Posterior cingulate gyrus (tissue), 11 donors: ENCODE measurements around the gene LRP2.

Experiments
- DNase-seq, 10 donors: peaks; one replicate each; pipeline versions ENCODE4 v3.0.0 to v3.0.0-alpha.2; 2020 to 2021; ENCODE audit warnings: mixed read lengths in 3 of 10
- intact Hi-C: fragments of 100-400 bp; cut with DNase I; formaldehyde crosslinking; loops from one replicate; pipeline ENCODE4 v1.15.1; 2023

LRP2 gene

DNA sequence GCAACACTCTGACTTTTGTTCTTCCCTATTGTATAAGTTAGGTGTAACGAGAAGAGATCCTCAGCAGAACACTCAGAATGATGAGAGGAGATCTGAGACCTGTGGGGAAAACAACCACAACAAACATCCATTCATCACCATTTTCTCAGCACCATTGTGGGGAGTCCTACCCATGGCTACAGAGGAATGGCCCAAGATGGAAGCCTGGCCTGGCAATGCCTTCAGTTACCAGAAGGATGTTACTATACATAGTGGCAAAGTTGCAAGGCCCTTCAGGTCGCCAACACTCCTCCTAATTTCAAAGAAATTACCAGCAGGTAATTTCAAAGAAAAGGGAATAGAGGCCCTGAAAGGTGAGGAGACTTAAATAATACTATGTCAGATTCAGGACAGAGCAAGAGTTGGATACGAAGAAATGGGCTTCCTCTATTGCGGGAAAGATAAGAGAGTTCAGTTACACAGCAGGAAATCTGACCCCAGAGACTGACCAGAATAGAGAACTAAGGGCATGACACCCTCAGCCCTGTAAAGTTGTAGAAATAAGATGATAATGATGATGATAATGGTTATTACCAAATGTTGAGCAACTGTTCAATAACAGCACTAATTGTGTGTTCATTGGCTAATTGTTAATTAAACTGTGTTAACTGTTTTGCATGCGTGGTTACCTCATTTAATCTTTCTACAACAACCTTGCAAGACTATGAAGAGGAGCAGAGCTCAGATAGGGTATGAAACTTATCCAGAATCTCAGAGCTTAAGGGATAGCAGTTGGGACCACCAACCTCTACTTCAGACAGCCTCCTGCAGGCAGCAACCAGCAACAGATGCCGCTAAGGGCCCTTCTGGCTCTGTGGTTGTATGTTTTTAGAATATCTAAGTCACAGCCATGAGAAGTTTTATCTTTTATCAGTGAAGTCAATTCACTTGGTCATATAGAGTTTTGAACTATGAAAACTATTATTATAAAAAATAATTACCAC lies 255.5 kb downstream of the LRP2 start:
- DNase-seq: no peak
- intact Hi-C loops: no loop called here

DNA sequence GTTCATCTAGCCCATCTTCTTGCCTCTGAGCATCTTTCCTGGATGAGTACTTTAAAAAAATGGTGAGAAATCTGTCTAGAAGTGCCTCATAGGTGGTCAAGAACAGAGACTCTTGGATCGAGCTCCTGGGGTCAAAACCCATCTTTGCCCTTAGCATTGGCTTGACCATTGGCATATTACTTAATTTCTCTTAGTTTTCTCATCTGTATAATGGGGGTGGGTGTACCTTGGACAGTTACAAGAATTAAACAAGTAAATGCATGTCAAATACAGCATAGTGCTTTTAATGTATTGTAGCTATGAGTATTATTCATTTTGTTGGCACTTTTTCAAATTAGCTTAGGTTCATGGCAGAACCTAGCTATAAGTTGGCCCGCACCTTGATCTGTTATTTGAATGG lies 256.2 kb downstream of the LRP2 start:
- intact Hi-C loops: no loop called here
- DNase-seq: no peak

DNA sequence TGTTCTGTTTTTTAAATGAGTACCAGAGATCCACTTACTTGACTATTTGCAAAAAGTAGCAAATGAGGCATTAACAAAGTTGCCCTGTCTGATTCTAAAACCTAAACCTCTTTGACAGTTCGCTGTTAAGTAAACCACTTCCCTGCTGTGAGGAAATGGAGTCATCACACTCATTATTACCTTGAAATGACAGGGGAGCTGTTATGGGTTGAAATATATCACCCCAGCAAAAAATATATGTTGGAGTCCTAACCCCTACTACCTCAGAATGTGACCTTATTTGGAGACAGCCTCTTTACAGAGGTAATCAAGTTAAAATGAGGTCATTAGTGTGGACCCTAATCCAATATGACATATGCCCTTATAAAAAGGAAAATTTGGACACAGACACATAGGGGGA lies 256.9 kb downstream of the LRP2 start:
- intact Hi-C loops: no loop called here
- no peak for DNase-seq

DNA sequence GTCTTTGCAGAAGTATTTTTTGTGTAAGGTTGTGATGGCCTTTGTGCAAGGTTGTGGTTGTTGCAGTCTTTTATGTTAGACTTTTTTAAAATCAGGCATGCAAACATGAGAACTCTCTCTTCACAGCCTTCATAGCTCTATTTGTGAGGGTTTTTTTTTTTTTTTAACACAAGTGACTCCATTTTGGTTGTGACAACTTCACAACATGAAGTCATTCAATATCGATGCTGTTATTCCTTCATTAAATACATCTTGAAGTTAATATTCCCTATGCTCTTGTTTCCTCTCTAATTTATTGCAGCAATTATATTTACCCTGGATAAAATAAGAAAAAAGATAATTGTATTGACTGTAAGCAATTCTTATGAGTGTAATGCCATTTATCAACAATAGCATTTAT lies 257.5 kb downstream of the LRP2 start:
- DNase-seq: no peak
- intact Hi-C loops: no loop called here

DNA sequence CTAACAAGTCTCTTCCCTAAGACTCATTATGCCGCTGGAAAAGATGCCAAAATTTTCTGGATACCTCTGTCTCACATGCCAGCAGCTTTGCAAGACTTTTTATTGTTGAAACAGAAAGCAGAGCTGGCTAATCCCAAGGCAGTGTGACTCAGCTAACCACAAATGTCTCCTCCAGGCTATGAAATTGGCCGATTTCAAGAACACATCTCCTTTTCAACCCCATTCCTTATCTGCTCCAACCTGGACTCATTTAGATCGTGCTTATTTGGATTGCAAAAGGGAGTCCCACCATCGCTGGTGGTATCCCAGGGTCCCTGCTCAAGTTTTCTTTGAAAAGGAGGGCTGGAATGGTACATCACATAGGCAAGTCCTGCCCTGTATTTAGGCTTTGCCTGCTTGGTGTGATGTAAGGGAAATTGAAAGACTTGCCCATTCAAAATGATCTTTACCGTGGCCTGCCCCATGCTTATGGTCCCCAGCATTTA lies 266.7 kb downstream of the LRP2 start:
- intact Hi-C loops: no loop called here
- no peak for DNase-seq

DNA sequence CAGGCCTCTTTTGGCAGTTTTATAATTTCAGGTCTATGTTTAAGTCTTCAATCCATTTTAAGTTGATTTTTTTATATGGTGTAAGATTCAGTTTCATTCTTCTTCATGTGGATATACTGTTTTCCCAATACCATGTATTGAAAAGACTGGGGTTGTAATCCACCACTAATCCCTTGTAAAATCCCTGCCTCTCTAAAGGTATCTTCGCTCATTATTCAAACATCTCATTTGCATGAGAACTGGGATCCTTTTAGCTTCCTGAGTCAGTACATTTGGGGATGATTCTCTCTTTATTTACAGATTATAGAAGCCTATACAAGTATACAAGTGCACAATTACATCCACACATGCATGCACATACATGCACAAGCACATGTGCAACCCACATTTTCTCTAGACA lies 267.7 kb downstream of the LRP2 start:
- intact Hi-C loops: no loop called here
- no peak for DNase-seq

DNA sequence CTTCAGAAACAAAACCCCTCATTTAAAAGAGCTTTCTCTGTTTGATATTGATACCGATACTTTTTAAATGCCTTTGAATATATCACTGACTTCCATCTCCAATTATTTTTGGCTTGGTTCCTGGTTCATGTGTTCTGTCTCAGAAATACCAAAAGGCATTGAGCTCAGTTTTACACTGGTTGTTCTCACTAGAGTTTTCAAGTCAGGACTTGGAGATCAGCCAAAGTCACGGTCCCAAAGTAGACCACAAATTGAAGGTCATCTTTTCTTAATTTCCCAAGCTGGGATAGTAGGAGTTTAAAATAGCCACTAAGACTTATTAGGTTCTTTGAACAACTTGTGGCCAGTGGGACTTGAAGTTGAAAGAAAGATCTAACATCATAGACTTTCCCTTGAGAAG lies 268.8 kb downstream of the LRP2 start:
- intact Hi-C loops: no loop called here
- no peak for DNase-seq

DNA sequence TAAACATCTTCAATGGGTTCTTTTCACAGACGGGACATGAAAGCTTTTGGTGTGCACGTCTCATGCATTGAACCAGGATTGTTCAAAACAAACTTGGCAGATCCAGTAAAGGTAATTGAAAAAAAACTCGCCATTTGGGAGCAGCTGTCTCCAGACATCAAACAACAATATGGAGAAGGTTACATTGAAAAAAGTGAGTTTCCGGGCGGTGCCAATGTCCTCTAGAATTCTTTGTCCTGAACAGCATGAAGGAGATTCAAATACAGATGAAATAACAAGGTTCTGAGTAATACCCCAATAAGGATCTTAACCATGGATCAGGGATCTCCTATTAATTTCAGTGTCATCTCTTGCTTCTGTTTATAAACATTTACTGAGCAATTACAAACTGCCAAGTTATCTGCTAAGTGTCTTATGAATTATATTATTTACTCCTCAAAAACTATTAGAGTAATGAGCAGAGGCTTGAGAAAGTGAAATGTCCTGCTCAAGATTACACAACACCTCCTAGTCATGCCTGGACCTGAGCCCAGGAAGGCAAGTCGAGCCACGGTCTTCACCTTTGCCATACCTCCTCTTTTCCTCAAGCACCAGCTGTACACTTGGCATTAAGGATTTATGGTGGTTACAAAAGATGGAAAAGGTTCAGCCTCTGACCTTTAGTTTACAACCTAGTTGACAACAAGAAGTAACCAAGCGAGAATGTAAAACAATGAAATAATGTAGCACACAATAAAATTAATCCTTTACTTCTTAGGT lies 270.4 kb downstream of the LRP2 start:
- no peak for DNase-seq
- intact Hi-C loops: no loop called here

DNA sequence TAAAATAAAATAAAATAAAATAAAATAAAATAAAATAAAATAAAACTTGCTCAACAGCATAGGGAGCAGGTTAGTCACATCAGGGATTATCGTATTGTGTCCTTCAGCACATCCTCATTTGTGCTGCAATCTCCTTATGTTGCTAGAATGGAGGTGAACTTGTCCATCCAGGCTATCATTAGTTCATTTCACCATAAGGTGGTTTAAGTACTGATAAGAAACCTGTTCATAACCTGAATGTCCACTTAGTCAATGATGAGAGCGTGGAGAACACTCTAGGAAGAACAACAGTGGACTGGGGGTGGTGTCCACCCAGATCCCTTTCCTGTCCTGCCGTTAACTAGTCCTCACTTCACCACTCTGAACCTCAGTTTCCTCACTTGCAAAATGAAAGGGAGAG lies 271.1 kb downstream of the LRP2 start:
- intact Hi-C loops: no loop called here

DNA sequence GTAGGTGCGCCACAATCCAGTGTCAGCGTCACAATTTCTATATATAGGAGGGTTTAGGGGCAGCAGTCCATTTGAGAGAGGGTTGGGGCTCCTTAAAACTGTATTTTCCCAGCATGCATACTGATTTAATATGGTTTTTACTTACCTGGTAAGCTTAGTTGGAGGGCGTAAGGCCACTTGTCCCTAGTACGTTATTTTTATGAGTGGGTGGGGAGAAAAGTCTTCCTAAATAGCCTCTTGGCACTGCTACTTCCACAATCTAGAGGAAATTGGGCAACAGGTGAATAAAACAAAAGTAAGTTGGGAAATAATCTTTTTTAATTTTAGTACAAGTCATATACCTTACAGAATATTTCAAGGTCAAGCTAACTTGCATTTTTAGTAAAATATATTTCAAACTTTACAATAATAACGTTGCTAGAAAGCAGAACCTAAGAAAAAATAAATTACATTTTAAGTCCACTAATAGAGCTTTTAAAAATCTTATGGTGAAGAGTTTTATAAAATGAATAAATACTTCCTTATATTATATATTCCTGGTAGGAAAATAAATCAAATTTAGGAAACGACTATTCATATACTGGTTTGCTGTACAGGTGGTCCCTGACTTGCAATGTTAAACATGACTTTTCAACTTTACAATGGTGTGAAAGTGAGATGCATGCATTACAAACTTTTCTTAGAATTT lies 272.1 kb downstream of the LRP2 start:
- intact Hi-C loops: no loop called here
- DNase-seq: no peak

More for the DNA sequence above, 271.1 kb downstream of the LRP2 start:
- DNase-seq: no peak

DNA sequence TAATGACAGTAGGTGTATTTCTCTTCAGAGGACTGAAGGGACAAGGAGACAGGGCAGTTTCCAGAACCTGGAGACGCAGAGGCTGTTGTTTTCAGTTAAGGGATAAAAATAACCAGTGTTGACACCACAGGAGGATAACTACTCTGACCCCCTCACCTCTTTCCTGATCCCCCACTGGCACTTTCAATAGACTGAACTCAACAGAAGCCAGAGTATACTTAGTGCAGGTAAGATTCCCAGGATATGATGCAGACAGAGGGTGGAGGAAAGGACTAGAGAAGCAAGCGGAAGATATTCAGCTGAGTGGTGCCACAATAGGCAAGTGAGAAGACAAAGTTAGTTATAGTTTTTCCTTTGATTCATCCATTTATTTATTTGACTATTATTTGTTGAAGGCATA lies 273.2 kb downstream of the LRP2 start:
- intact Hi-C loops: no loop called here
- no peak for DNase-seq

DNA sequence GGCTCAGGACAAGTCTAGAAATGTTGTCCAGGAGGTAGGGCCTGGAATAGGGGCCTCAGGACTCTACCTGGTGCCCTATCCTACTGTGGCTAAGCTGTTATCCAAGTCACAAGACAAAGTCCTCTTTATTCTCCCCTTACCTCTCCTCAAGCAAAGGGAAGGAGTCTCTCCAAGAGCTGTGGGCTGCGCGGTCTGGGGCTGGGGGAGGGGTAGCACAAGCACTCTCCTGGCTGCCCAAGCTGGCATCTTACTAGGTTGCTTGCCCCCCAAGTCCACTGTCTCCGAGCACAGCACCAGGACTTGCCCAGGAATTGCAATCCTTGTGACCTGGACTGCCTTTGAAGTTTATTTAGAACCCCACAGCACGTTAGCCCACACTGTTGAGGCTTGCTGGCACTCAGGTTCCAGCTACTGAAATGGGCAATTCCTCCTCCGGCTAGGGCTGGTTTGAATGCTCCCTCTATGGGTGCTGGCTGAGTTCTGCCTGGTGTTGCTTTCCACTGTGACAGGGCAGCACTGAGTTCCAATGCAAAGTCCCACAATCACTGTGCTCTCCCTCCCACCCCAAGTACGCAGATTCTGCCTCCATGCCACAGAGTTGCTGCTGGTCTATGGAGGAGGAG lies 274.5 kb downstream of the LRP2 start:
- DNase-seq: no peak
- intact Hi-C loops: no loop called here

DNA sequence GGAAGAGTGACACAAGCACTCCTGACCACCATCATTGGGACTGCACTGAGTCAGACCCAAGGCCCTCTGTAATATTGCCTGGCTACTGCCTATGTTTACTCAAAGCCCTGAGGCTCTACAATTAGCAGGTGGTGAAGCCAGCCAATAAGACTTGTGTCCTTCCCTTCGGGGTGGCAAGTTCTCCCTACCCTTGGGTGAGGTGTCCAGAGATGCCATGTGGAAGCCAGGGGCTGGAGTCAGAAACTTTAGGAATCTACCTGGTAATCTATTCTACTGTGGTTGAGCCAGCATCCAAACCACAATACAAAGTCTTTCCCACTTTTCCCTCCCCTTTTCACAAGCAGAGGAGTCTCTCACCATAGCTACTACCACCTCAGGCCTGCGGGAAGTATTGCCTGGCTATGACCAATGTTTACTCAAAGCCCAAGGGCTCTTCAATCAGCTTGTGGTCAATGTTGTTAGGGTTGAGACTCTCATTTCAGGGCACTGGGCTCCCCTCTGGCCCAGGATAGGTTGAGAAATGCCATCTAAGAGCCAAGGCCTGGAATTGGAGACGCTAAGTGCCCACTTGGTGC lies 275.4 kb downstream of the LRP2 start:
- DNase-seq: no peak
- intact Hi-C loops: no loop called here

DNA sequence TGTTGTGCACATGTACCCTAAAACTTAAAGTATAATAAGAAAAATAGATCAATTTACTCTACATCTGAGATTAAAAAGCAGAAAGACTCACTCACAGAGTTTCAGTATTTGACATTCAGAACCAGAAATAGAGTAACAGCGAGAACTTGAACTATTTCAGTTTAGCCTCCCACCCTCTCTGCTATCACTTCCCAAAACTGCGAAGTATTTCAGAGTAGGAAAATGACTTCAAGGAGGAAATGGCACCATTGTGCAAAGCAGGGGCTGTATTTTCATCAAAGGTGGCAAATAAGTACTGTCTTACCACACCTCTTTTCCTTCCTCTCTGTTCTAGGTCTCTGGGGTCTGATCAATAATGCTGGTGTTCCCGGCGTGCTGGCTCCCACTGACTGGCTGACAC lies 279.3 kb downstream of the LRP2 start:
- intact Hi-C loops: no loop called here
- no peak for DNase-seq

DNA sequence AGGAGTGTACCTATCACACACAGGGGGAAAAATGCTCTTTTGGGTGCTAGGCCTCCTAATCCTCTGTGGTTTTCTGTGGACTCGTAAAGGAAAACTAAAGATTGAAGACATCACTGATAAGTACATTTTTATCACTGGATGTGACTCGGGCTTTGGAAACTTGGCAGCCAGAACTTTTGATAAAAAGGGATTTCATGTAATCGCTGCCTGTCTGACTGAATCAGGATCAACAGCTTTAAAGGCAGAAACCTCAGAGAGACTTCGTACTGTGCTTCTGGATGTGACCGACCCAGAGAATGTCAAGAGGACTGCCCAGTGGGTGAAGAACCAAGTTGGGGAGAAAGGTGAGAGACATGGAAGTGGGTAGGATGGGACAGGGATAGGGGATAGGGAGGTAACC lies 280.8 kb downstream of the LRP2 start:
- DNase-seq: no peak
- intact Hi-C loops: no loop called here

DNA sequence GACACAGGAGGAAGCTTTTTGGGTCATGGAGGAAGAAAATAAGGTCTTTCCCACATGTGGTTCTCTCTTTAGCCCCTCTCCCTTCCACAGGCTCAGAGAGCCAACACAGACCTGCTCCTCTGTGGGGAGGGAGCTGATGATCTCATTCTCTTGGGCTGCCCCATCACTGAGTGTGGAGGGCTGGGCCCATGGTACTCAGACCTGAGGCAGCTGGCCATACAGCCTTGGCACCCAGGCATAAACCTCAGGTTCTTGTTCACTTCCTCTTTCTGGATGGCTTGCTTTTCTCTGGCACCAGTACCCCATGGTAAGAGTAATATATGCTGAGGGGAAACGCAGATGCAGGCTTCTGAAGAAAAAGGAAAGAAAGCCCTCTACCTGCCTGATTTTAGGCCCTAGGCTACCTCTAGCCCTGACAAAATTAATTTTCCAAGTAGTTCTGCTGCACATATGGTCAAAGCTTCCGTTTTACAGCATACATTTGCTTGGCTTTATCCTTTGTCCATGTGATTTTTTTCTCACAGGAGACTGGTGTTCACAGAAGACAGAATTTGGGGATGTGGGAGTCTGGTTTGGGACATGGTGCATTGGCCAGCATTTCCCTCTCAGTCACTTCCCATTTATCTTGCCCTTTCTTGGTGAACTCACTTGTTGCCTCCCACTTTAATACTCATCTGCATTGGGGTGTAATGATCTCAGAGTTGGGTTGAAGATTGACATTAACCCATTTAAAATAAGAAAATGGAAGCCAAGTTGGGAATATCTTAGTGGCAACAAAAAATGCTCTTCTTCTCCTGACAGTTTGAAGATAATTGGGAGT lies 281.9 kb downstream of the LRP2 start:
- intact Hi-C loops: no loop called here
- no peak for DNase-seq

DNA sequence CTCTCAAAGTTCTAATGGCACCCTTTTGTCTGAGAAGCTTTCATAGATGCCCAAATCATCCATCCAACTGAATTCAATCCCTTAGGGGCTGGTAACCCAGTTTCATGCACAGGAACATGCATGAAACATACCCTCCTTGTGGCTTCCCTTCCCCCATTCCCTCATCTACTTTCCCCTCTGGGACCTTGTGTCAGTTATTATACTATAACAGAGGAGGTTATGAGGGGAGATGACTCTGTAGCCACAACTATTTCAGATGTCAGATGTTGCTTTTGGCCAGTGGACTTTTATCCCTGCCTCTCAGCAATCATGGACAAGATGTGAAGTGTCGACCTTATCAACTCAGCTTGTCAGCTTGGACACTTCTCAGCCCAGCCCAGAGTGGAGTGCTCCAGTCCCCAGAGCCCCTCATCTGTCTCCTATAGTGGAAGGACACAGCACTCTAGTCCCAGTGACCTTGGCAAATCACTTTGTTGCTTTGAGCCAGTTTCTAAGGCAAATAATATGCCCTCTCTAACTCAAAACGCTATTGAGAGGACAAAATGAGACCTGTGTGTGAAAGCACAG lies 284.6 kb downstream of the LRP2 start:
- DNase-seq: no peak
- intact Hi-C loops: no loop called here
